Measurements from ENCODE around the gene RNF25. TPM values are rescaled to one million over a fixed set of nuclear protein-coding genes. Genes with fewer than 3 reads are reported as not detected.
"Not testable (repeated sequence)": the region's sequence is repeated elsewhere in the genome, so short reads cannot be mapped to it uniquely, and the experiment has no call there.

The RNF25 gene
- total RNA-seq, 1 experiment from 2014 or later = 27.2 TPM

- H4K20me1 ChIP-seq (ENCODE audit: insufficient read depth) = no peaks in the 10 kb centered on the region
- H3K9me2 ChIP-seq (ENCODE audit: insufficient read depth) = no peaks in the 10 kb centered on the region
- H2AFZ ChIP-seq = no peak overlapping the region
- CTCF ChIA-PET = no interaction called here
- no peaks in the 10 kb centered on the region for H3F3A ChIP-seq (ENCODE audit: insufficient read depth, low read depth)
- no peaks in the 10 kb centered on the region for H3K9me3 ChIP-seq (ENCODE audit: insufficient read depth, low read depth)
- no peak overlapping the region for H3K4me2 ChIP-seq
- intact Hi-C loops (cut with micrococcal nuclease; ENCODE audit: unreplicated experiment) = no loop called here
- BruUV-seq (replicated peaks) = no TSS peak
- H3K4me3 ChIP-seq = no peak overlapping the region
- no peak for TF ChIP-seq CTCF (conservative IDR thresholded peaks at IDR 0.05)
- TF ChIP-seq EZH2 (IDR thresholded peaks at IDR 0.05; ENCODE audit: low read depth) = no peak
- no peak for DNase-seq
- POLR2A ChIA-PET (ENCODE audit: unreplicated experiment) = no interaction called here
- H3K4me1 ChIP-seq (replicated peaks; ENCODE audit: insufficient read depth) = no peaks in the 10 kb centered on the region
- H3K27me3 ChIP-seq (ENCODE audit: insufficient read depth, low read depth) = no peaks in the 10 kb centered on the region
- H3K27ac ChIP-seq = no peak overlapping the region
- no peaks in the 10 kb centered on the region for H3K79me2 ChIP-seq (ENCODE audit: low read depth)
- no peaks in the 10 kb centered on the region for H3K36me3 ChIP-seq (ENCODE audit: low read depth)
These were observed 19.4 kb upstream of the RNF25 start for GRCh38 chr2:218691234-218691633.

GRCh38 chr2:218687400-218688060, 15.7 kb upstream of the RNF25 start:
- BruUV-seq (replicated peaks); H3K27me3 ChIP-seq (ENCODE audit: insufficient read depth, low read depth); H3F3A ChIP-seq (ENCODE audit: insufficient read depth, low read depth); H3K4me1 ChIP-seq (replicated peaks; ENCODE audit: insufficient read depth); H3K4me2 ChIP-seq; H3K9me3 ChIP-seq (ENCODE audit: insufficient read depth, low read depth); H3K36me3 ChIP-seq (ENCODE audit: low read depth); H3K9me2 ChIP-seq (ENCODE audit: insufficient read depth); H3K4me3 ChIP-seq; H4K20me1 ChIP-seq (ENCODE audit: insufficient read depth); H3K79me2 ChIP-seq (ENCODE audit: low read depth); H3K27ac ChIP-seq; H2AFZ ChIP-seq: not testable (repeated sequence)
- DNase-seq = peak; percentile 37 to 62
- ChIA-PET POLR2A (ENCODE audit: unreplicated experiment) (interaction anchor here (0.7 kb wide), 1 partner anchor 94 kb away, joined by 3 read pairs; no protein-coding TSS in a partner anchor), CTCF (interaction anchor here (0.6 to 1.1 kb wide), 5 partner anchors 10 to 160 kb away, joined by 3 to 15 read pairs (median 3); partner anchors contain the start of genes BCS1L and ZNF142)
- peak; percentile 74 for TF ChIP-seq CTCF (conservative IDR thresholded peaks at IDR 0.05)
- intact Hi-C loops (cut with micrococcal nuclease; ENCODE audit: unreplicated experiment) = loop anchor here (1.0 kb wide), 2 partner anchors 28 to 160 kb away; partner anchors contain the start of genes BCS1L and ZNF142

GRCh38 chr2:218680061-218680460, 8.3 kb upstream of the RNF25 start:
- POLR2A ChIA-PET (ENCODE audit: unreplicated experiment) = interaction anchor here (0.6 kb wide), 1 partner anchor 111 kb away, joined by 6 read pairs; no protein-coding TSS in a partner anchor
- no peak for DNase-seq
- TF ChIP-seq CTCF (conservative IDR thresholded peaks at IDR 0.05) (no peak), EZH2 (IDR thresholded peaks at IDR 0.05; ENCODE audit: low read depth) (no peak)
- CTCF ChIA-PET = no interaction called here
- Histone ChIP-seq H3F3A (ENCODE audit: insufficient read depth, low read depth) (no peaks in the 10 kb centered on the region), H3K27me3 (ENCODE audit: insufficient read depth, low read depth) (no peaks in the 10 kb centered on the region), H3K4me2 (no peak overlapping the region), H3K9me2 (ENCODE audit: insufficient read depth) (no peaks in the 10 kb centered on the region), H3K79me2 (ENCODE audit: low read depth) (no peaks in the 10 kb centered on the region), H3K4me3 (no peak overlapping the region), H3K9me3 (ENCODE audit: insufficient read depth, low read depth) (no peaks in the 10 kb centered on the region), H3K4me1 (replicated peaks; ENCODE audit: insufficient read depth) (no peaks in the 10 kb centered on the region), H3K36me3 (ENCODE audit: low read depth) (no peaks in the 10 kb centered on the region), H3K27ac (no peak overlapping the region), H2AFZ (no peak overlapping the region), H4K20me1 (ENCODE audit: insufficient read depth) (no peaks in the 10 kb centered on the region)
- BruUV-seq (replicated peaks) = no TSS peak
- intact Hi-C loops (cut with micrococcal nuclease; ENCODE audit: unreplicated experiment) = no loop called here

All from PC-9 (cell line).